Activated T-cell treated with anti-CD3 and anti-CD28 coated beads, Interleukin-2, amount 50 U/mL, for 24 hours (primary cell): ENCODE results near the gene MVB12B.
"Not testable (repeated sequence)": the region's sequence is repeated elsewhere in the genome, so short reads cannot be mapped to it uniquely, and the experiment has no call there.

Source experiments
- DNase-seq: peaks from one replicate; pipeline ENCODE4 v3.0.0-alpha.2; 2020
- H3K27ac Mint-ChIP-seq: 2 replicates; pipeline ENCODE4 v1.8.0; 2020; ENCODE audit warnings: mild to moderate bottlenecking, mixed read lengths
- H3K27me3 Mint-ChIP-seq: 2 replicates; pipeline ENCODE4 v1.8.0; 2020; ENCODE audit warnings: mixed read lengths
- H3K36me3 Mint-ChIP-seq: 2 replicates; pipeline ENCODE4 v1.8.0; 2020; ENCODE audit warnings: low read depth, mixed read lengths
- H3K4me1 Mint-ChIP-seq: 2 replicates; pipeline ENCODE4 v1.8.0; 2020; ENCODE audit warnings: low read depth, mixed read lengths
- H3K4me3 Mint-ChIP-seq: 2 replicates; pipeline ENCODE4 v1.8.0; 2020; ENCODE audit warnings: mild to moderate bottlenecking, moderate library complexity, mixed read lengths
- H3K9me3 Mint-ChIP-seq: 2 replicates; pipeline ENCODE4 v1.8.0; 2020; ENCODE audit warnings: mixed read lengths

The MVB12B gene

DNA sequence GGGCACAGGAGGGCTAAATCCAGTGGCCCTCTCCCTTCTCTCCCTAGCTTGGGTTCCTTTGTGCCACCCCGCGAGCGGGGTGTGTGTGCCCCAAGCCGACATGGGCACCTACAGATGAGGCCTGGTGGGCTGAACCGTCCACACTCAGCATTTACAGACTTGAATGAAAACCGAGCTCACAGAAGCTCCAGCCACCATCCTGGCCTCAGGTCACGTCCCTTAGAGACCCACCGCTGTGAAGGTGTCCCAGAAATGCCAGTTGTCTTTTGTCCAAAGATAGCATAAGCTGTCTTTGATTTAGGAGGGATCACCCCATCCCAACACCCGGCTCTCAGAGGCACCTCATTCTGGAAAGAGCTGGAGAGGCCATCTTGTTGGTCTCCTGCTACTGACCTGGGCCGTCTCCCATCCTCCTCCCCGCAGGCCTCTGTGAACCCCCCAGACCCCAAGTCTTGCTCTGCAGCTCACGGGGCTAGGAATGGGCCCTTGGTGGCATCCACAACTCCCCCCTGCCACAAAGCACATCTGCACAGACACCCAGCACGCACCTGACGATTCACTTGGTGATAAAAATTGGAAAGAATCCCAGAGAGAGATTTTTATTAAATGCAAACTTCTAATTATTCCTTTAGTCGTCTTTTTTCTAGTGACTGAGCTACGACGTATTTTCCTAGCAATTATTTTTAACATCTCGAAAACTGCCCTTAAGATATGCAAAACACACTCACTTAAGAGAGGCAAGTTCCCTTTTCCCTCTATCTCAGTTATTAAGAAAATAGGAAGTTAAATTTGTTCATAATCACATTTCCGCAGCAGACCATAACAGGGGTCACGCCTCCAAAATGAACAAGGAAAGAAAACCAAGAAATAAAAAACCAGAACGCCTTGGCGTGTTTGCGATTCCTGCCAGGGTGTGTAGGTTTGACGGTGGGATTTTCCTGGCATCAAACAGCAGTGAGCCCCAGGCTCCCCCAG is 206.6 kb downstream of the MVB12B start:
- Mint-ChIP-seq H3K4me1 (no peaks in the 10 kb centered on the region), H3K9me3 (no peaks in the 10 kb centered on the region), H3K27ac (no peak overlapping the region), H3K27me3 (peaks cover 27% of the 10 kb centered on the region), H3K36me3 (no peaks in the 10 kb centered on the region), H3K4me3 (no peak overlapping the region)
- no peak for DNase-seq

DNA sequence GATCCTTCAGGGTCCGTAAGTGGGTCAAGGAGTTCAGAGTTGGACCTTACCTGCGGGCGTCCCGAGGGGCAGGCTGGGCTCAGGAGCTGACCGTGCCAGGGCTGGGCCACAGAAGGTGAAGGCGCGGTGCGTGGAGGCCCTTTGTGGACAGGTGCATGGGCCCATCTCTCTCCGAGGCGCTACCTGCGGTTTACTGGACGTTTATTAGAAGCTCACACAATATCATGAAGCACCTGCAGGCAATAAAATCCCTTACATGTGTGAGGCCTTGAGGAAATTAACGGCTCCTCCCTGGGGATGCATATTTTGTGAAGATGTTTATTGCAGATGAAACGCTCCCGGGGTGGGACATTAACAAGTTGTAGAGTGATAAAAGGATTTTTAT is 207.3 kb downstream of the MVB12B start:
- H3K27me3 Mint-ChIP-seq = peaks cover 31% of the 10 kb centered on the region
- no peaks in the 10 kb centered on the region for H3K4me1 Mint-ChIP-seq
- no peaks in the 10 kb centered on the region for H3K9me3 Mint-ChIP-seq
- no peak overlapping the region for H3K27ac Mint-ChIP-seq
- no peaks in the 10 kb centered on the region for H3K36me3 Mint-ChIP-seq
- no peak overlapping the region for H3K4me3 Mint-ChIP-seq
- no peak for DNase-seq

DNA sequence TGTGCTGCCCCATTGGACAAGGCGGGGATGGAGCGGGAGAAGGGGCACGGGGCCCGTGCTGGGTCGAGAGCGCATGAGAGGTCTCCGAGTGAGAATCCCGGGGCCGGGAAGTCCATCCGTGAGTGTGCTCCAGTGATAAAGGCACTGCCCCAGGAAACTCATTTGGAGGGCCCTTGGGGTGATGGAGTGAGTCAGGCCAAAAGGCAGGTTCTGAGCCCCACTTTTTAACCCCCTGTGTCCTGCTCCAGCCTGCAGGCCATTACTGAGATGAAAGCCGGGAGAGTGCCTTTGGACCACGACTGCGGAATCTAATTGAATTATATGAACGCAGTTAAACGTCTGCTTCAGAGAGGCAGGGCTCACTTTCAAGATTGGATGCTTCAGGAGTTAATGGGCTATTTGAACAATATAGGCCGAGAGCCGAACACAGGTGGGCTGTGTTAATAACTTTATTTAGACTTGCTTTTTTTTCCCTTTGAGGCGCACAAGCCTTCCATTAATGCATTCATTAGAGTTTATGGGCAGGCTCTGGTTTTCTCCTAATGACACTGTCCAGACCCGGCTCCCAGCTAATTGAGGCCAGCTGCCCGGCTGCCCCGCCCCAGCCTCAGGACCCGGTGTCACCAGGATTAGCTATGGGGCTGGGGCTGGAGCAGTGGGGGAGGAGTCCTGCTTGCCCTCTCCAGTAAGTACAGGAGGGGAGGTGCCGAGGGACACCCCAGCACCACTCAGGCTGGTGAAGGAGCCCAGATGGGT is 208.0 kb downstream of the MVB12B start:
- H3K4me3 Mint-ChIP-seq = no peak overlapping the region
- no peaks in the 10 kb centered on the region for H3K4me1 Mint-ChIP-seq
- H3K27me3 Mint-ChIP-seq = peaks cover 35% of the 10 kb centered on the region
- no peak for DNase-seq
- no peak overlapping the region for H3K27ac Mint-ChIP-seq
- H3K9me3 Mint-ChIP-seq = no peaks in the 10 kb centered on the region
- H3K36me3 Mint-ChIP-seq = no peaks in the 10 kb centered on the region

DNA sequence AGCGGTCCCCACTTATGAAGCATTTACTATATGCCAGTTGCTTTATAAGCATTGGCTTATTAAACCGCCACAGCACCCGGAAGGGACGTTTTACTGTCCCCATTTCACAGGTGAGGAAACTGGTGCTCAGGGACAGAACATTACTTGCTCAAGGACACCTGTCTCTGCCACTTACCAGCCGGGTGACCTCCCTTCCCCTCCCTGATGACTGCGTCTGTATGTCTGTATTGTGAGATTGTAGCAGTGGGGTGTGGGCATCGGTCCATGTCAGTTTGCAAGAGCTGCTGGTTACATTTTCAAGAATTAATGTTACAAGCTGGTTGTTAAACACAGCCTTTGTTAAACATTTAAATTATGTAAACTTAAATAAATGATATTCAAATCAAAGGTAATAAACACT is 209.5 kb downstream of the MVB12B start:
- peaks cover 35% of the 10 kb centered on the region for H3K27me3 Mint-ChIP-seq

DNA sequence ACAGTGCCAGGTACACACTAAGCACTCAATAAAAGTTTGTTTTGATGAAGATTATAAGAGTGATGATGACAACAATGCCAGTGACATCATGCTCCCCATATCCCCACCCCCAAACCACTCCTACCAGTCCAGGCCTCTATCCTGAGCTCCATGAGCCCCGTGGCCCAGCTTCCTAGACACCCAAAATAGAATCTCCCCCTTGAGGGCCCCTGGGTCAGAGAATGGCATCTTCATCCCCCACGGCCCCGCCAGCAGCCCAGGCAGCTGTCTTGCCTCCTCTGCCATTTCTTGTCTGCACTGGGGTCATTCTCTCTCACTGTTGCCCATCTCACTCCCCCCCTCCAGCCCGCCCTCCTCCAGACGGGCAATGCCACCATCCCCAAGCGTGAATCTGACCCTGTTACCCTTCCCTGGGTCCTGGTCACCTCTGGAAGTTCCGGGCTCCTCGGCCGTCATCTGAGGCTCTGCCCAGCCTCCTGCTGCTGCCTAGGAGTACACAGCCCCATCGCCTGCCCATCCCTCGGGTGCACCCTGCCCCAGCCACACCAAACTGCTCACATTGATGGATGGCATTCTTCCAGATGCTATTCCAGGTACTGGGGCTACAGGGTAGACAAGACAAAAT is 210.3 kb downstream of the MVB12B start:
- no peaks in the 10 kb centered on the region for H3K36me3 Mint-ChIP-seq
- H3K27me3 Mint-ChIP-seq = peaks cover 35% of the 10 kb centered on the region
- H3K27ac Mint-ChIP-seq = no peak overlapping the region
- H3K9me3 Mint-ChIP-seq = no peaks in the 10 kb centered on the region
- DNase-seq = no peak
- no peak overlapping the region for H3K4me3 Mint-ChIP-seq
- H3K4me1 Mint-ChIP-seq = no peaks in the 10 kb centered on the region

More for the DNA sequence above, 209.5 kb downstream of the MVB12B start:
- Mint-ChIP-seq H3K27ac (no peak overlapping the region), H3K4me3 (no peak overlapping the region), H3K36me3 (no peaks in the 10 kb centered on the region), H3K9me3 (no peaks in the 10 kb centered on the region), H3K4me1 (no peaks in the 10 kb centered on the region)
- DNase-seq = no peak

DNA sequence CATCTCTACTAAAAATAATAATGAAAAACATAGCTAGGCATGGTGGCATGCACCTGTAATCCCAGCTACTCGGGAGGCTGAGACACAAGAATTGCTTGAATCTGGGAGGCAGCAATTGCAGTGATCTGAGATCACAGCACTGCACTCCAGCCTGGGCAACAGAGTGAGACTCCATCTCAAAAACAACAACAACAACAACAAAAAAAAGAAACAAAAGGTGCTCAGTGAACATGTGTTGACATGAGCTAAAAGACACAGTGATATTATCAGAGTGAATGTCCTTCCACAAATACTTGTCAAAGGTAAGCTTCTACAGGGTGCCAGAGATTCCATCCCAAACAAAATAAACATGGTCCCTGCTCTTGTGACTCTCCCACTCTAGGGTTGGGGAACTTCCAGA is 211.9 kb downstream of the MVB12B start:
- Mint-ChIP-seq H3K4me1 (no peaks in the 10 kb centered on the region), H3K27ac (no peak overlapping the region), H3K36me3 (no peaks in the 10 kb centered on the region)

DNA sequence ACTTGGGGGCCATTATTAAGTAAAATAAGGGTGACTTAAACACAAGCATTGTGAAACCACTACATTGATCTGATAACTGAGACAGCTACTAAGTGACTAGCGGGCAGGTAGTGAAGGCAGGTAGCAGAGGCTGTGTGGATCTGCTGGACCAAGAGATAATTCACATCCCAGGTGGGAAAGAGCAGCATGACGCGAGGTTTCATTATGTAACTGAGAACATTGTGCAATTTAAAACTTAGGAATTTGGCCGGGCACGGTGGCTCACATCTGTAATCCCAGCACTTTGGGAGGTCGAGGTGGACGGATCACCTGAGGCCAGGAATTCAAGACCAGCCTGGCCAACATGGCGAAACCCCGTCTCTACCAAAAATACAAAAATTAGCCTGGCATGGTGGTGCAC is 213.8 kb downstream of the MVB12B start:
- H3K27ac Mint-ChIP-seq, H3K4me3 Mint-ChIP-seq, H3K9me3 Mint-ChIP-seq, DNase-seq, H3K36me3 Mint-ChIP-seq, H3K4me1 Mint-ChIP-seq: not testable (repeated sequence)
- H3K27me3 Mint-ChIP-seq = peaks cover 21% of the 10 kb centered on the region

More for the DNA sequence above, 211.9 kb downstream of the MVB12B start:
- DNase-seq = no peak
- no peaks in the 10 kb centered on the region for H3K9me3 Mint-ChIP-seq
- H3K27me3 Mint-ChIP-seq = peaks cover 30% of the 10 kb centered on the region
- no peak overlapping the region for H3K4me3 Mint-ChIP-seq

DNA sequence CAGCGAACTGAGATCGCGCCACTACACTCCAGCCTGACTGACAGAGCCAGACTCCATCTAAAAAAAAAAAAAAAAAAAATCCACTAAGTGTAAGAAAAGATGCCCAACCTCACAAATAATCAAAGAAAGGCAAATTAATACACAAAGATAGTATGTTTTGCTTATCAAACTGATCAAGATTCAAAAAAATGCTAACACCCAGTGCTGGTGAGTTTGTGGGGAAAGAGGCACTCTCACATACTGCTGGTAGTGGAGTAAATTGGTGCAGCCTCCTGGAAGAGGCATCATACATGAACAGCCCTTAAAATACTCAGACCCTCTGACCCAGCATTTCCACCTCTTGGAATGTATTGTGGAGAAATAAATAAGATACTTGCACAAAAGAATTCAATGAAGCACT is 216.9 kb downstream of the MVB12B start:
- no peak overlapping the region for H3K27ac Mint-ChIP-seq
- no peaks in the 10 kb centered on the region for H3K36me3 Mint-ChIP-seq
- H3K4me3 Mint-ChIP-seq = no peak overlapping the region
- peaks cover 8% of the 10 kb centered on the region for H3K27me3 Mint-ChIP-seq
- H3K4me1 Mint-ChIP-seq = no peaks in the 10 kb centered on the region
- H3K9me3 Mint-ChIP-seq = no peaks in the 10 kb centered on the region
- DNase-seq = no peak

DNA sequence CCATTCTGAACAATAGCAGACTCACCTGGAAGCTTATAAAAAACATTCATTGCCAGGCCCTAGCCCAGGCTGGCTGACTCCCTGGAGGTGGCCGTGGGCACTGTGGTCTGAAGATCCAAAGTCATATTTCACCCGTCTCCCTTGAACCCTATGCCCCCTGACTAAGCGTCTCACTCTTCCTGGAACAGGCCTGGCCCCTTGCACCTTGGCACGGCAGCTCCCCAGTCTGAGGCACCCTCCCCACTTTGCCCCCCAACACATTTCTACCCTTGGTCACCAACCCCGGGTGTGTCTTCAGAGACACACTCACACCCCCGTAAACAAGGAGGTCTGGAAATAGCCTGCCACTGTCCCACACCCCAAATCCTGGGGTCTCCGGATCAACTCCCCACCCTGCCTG is 218.5 kb downstream of the MVB12B start:
- no peak overlapping the region for H3K27ac Mint-ChIP-seq
- no peaks in the 10 kb centered on the region for H3K36me3 Mint-ChIP-seq
- H3K4me3 Mint-ChIP-seq = no peak overlapping the region
- H3K9me3 Mint-ChIP-seq = no peaks in the 10 kb centered on the region
- no peaks in the 10 kb centered on the region for H3K27me3 Mint-ChIP-seq
- H3K4me1 Mint-ChIP-seq = no peaks in the 10 kb centered on the region
- DNase-seq = no peak

DNA sequence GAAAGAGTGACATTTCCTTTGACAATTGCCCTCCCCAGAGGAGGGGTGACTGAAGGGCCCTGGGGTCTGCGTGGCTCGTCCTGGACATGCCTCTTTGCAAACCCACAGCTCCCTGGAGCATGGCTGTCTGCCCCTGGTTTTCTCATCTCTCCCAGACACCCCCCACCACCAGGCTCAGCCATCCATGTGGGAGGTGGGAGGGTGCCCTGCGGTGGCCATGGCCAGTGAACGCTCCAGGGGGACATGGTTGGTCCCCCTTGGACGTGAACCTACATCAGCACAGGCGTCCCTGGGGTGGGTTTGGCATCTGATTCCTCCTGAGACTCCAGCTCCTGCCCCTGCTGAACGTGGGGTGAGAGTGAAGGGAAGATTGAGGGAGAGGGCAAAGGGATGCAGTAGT is 219.4 kb downstream of the MVB12B start:
- Mint-ChIP-seq H3K4me1 (no peaks in the 10 kb centered on the region), H3K27ac (no peak overlapping the region), H3K9me3 (no peaks in the 10 kb centered on the region), H3K27me3 (no peaks in the 10 kb centered on the region), H3K36me3 (no peaks in the 10 kb centered on the region), H3K4me3 (no peak overlapping the region)
- DNase-seq = no peak

DNA sequence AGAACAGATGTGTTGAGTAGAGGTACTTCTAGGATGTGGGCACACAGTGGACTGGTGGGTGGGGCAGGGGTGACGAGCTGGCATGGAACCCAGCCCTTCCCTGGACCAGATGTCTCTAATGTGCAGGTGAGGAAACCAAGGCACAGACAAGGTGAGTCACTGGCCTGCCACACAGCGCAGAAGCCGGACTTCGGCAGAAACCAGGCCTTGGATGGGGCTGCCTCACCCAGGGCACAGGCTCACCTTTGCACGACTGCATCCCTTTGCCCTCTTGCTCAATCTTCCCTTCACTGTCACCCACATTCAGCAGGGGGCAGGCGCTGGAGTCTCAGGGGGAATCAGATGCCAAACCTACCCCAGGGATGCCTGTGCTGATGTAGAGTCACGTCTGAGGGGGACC is 221.7 kb downstream of the MVB12B start:
- H3K9me3 Mint-ChIP-seq = no peaks in the 10 kb centered on the region
- no peak overlapping the region for H3K4me3 Mint-ChIP-seq
- H3K27me3 Mint-ChIP-seq = no peaks in the 10 kb centered on the region
- H3K27ac Mint-ChIP-seq = no peak overlapping the region
- no peak for DNase-seq
- H3K36me3 Mint-ChIP-seq = no peaks in the 10 kb centered on the region
- no peaks in the 10 kb centered on the region for H3K4me1 Mint-ChIP-seq

DNA sequence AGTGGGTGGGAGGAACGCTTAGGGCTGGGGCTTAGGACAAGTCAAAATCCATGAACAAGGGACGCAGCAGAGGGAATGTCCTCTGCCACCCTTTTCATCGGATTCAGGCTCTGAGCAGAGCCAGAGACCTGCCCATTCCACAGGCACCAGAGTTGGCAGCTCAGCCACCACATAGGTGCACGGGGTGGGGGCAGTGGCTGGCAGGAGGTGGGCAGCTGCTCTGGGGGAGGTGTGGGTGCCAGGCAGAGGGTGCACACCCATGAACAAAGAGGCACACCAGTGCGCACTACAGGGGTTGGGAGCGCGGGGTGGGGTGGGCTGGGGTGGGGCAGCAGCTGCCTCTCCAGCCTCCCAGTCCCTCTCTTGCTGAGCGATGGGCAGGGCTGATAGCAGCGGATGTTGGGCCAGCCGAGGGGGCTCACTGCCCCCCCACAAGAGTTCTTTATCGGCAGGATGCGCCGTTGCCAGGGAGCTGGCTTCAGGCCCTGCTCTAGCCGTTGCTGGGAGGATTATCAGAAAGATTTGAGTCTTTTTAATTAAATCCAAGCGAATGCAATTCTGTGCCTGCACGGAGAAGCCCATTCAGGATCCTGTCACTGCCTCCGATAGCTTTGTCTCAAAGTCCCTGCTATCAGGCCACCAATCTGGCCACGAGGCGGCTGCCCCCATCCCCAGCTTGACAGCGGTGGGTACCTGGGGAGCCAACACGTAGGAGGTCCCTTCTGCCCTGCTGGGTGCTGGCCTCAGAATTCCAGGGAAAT is 222.8 kb downstream of the MVB12B start:
- no peak overlapping the region for H3K4me3 Mint-ChIP-seq

DNA sequence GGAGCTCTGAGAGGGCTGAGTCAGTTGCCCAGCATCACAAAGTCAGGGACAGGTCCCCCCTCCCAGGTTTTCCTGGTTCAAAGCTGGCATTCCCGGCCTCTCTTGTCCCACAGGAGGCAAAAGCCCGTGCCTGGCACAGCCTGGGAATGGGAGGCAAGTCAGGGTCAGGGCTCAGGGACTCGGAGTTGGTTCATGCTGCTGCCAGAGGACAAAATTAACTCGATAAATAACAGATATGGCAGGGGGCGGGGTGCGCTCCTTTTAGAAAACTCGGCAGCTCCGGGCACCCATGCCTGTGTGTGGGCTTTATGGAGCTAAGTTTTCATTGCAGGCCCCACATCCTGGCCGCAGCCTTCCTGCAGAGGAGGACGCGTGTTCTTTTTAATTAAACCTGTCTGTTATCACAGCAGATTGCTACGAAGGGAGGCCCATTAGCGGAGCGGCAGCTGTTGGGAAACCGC is 224.3 kb downstream of the MVB12B start:
- H3K27ac Mint-ChIP-seq = no peak overlapping the region
- no peaks in the 10 kb centered on the region for H3K4me1 Mint-ChIP-seq
- H3K9me3 Mint-ChIP-seq = no peaks in the 10 kb centered on the region
- no peak for DNase-seq
- no peak overlapping the region for H3K4me3 Mint-ChIP-seq
- no peaks in the 10 kb centered on the region for H3K36me3 Mint-ChIP-seq
- H3K27me3 Mint-ChIP-seq = no peaks in the 10 kb centered on the region

More for the DNA sequence above, 222.8 kb downstream of the MVB12B start:
- Mint-ChIP-seq H3K36me3 (no peaks in the 10 kb centered on the region), H3K27ac (no peak overlapping the region), H3K4me1 (no peaks in the 10 kb centered on the region), H3K9me3 (no peaks in the 10 kb centered on the region), H3K27me3 (no peaks in the 10 kb centered on the region)
- DNase-seq = no peak

DNA sequence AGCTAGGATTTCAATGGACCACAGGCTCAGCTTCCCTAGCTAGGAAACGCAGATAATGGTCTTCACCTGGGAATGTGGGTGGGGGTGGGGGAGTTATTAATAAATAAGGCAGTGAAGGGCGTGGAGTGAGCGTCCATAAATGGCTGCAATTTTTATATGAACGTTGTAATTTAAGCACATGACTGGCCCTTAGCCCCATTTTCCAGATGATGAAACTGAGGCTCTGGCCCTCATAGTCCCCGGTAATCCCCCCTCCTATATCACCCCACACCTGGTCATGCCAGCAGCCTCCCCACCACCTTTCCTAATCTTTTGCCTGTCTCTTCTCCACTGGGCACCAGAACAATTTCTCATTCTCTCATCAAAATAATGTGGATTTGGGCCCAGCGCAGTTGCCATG is 225.2 kb downstream of the MVB12B start:
- no peak for DNase-seq
- no peaks in the 10 kb centered on the region for H3K36me3 Mint-ChIP-seq
- no peaks in the 10 kb centered on the region for H3K27me3 Mint-ChIP-seq
- H3K9me3 Mint-ChIP-seq = no peaks in the 10 kb centered on the region
- H3K4me3 Mint-ChIP-seq = no peak overlapping the region
- no peaks in the 10 kb centered on the region for H3K4me1 Mint-ChIP-seq
- no peak overlapping the region for H3K27ac Mint-ChIP-seq
